Stimulated activated CD8-positive, alpha-beta memory T cell treated with anti-CD3 and anti-CD28 coated beads, Interleukin-4, amount 100 ng/mL, for 4 hours (primary cell): ENCODE results near the gene MEMO1.

Experiments used
- DNase-seq, 2 donors: peaks; one replicate each; pipeline ENCODE4 v3.0.0-alpha.2; 2020; ENCODE audit warnings: low read depth in 2 of 2, low spot score in 1 of 2

The MEMO1 gene

GRCh38 chr2:31835450-31835849 is 175.4 kb downstream of the MEMO1 start:
- DNase-seq: no peak

GRCh38 chr2:31832363-31832762 is 178.4 kb downstream of the MEMO1 start:
- DNase-seq: no peak

- no peak for DNase-seq
These were observed 179.2 kb downstream of the MEMO1 start for GRCh38 chr2:31831585-31831984.

- no peak for DNase-seq
These were observed 181.9 kb downstream of the MEMO1 start for GRCh38 chr2:31828891-31829290.

DNA sequence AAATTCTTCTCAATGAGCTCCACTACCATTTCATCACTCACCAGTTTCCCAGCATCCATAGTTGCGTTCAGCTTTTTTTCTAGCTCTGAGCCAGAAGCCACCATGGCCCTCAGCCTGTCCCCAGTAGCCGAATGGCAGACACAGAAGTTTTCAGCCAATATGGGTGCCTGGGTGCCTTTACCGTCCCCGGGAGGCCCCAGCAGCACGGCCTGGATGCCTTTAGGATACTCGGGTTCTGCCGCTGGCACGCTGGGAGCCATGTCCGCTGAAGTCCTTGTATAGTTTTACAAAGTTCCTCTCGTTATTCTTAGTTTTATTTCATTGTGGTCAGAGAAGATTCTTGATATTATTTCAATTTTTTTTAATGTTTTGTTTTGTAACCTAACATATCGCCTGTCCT is 187.2 kb downstream of the MEMO1 start:
- DNase-seq: no peak

DNA sequence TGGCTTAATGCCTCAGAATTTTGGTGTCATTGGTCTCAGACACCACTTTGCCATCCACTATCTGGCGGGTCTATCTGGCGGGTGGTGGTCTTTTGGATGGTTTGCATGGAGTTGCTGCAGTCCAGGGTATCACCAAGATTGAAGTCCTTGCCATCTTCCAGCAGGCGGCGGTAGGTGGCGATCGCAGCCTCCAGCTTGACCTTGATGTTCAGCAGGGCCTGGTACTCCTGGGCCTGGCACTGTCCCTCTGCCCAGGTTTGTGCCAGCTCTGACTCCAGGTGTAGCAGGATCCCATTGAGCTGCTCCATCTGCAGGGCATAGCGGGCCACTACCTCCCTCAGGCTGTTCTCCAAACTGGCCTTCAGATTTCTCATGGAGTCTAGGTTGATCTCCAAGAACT is 188.2 kb downstream of the MEMO1 start:
- no peak for DNase-seq
